PC-9 (cell line): ENCODE measurements around the gene RPL7A.

Source experiments
- CTCF ChIP-seq: fragments of 200-600 bp; sonication (generic); conservative IDR thresholded peaks from 2 replicates; pipeline ENCODE4 v1.6.1; 2017; ENCODE audit warnings: mixed run types, antibody characterized with exemption, mild to moderate bottlenecking, moderate library complexity
- EZH2 ChIP-seq: fragments of 200-600 bp; sonication (generic); IDR thresholded peaks from 2 replicates; pipeline ENCODE4 v1.8.0; 2017; ENCODE audit warnings: antibody characterized with exemption, low read depth

- TF ChIP-seq EZH2: no peak
- no peak for TF ChIP-seq CTCF
These were observed 34.6 kb downstream of the RPL7A start for GRCh38 chr9:133382507-133383141.
